Muscle of back (tissue), 11 donors: Measurements from ENCODE around the gene NTNG1. TPM values are rescaled to one million over a fixed set of nuclear protein-coding genes. Genes with fewer than 3 reads are reported as not detected.
A peak's percentile ranks its signal among the peaks of the same experiment; 100 is the strongest.

ENCODE experiments used
- DNase-seq, 3 donors: peaks; one replicate each; pipeline versions ENCODE4 v3.0.0 to v3.0.0-alpha.2; 2013
- polyA plus RNA-seq, 10 donors: library from polyadenylated mRNA; unstranded; fragments of 120-200 nt; gene quantifications; one replicate each; pipeline ENCODE4 v1.2.1, GENCODE V29; 2013; ENCODE audit not compliant: insufficient read length in 10 of 10

NTNG1 gene
- polyA plus RNA-seq, 10 donors = 6.4 to 18.1 (median 10.5) TPM

DNA sequence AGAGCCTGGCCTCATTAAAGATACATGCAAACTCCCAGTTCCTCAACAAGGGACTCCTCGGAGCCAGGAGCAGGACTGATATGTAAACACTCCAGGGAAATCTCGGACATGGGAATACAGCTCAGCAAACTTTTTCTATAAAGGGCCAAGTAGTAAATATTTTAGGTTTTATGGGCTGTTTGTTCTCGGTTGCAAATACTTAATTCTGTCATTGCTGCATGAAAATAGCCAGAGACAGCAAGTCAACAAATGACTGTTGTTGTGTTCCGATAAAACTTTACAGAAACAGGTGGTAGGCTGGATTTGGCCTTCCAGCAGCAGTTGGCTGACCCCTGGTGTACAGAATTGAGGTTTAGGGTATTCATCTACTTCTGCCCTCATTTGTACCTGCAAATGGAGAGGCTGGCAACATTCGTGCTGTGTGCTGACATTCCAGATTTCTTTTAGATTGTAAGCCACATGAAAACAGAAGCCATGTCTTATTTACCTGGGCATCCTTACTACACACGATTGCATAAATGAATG, 360.3 kb downstream of the NTNG1 start:
- DNase-seq = no peak

DNA sequence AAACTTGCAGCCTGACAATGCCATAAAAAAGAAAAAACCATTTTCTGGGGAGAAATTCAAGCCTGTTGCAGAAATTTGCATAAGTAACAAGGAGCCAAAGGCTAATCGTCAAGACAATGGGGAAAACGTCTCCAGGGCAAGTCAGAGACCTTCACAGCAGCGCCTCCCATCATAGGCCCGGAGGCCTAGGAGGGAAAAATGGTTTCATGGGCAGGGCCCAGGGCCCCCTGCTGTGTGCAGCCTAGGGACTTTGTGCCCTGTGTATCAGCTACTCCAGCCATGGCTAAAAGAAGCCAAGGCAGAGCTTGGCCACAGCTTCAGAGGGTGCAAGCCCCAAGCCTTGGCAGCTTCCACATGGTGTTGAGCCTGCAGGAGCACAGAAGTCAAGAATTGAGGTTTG, 369.5 kb downstream of the NTNG1 start:
- no peak for DNase-seq

DNA sequence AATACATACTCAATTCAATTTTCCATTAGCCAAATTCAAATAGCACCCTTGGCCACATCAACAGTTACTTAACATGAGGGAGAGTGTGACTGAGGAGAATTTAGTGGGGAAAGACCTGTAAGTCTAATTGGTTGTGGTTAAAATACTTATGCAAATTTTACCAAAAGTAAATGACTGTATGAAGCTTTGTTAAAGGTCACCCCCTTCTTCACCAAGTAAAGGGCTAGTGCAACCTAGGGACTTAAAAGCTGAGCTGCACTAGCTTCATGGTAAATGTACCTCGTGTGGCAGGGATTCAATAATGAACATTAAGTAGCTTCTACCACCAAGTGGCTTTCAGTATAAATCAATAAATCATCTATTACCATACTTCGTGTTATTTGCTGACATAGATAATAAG, 372.0 kb downstream of the NTNG1 start:
- no peak for DNase-seq

DNA sequence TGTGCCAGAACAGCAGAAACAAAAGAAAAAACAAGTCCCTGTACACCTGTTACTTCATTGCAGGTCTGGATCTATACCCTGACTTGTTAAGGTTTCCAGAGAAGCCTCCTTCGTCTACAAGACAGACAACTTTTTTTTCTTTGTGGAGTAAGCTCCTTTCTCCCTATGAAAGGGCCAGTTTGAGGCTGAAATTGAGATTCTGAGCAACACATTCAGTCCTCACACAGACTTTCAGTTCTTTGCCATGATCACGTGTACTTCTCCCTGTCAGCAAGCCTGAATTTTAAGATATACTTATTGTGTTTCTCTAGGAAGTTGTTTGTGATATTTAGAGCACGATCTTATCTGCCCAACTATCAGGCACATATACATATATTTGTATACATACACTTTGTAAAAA, 374.0 kb downstream of the NTNG1 start:
- no peak for DNase-seq

DNA sequence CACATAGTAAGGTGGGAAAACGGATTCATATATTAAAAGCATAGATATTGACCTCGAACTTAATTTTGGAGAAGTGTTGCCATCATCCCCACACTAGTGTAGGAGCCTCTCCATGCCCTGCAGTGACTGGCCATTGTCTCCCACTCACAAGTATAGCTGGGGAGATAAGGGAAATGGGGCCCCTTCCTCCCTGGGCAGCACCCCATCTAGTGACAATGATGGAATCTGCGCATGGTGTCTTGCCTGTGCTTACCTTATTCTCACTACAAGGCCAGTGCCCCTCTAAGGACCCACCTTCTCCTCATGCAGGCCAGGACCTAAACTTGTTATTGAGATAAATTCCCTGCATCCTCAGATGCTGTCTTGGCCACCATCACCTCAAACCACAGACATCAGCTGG, 374.9 kb downstream of the NTNG1 start:
- no peak for DNase-seq

DNA sequence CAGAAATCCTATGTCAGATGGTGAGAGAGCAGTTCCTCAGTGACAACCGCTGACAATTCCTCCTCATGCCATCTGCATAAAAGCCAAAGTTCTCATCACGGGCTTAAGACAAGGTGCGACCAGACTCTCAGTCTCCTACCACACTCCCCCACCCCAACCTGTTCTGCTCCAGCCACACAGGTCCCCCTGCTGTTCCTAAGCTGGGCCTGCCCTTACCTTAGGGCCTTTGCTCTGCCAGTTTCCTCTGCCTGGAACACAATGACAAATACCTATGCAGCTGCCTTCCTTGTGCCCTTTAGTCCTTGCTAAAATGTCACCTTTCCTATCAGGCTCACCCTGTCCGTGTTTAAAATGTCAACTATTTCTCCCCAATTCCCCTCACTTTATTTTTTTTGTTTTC, 382.2 kb downstream of the NTNG1 start:
- DNase-seq = no peak

DNA sequence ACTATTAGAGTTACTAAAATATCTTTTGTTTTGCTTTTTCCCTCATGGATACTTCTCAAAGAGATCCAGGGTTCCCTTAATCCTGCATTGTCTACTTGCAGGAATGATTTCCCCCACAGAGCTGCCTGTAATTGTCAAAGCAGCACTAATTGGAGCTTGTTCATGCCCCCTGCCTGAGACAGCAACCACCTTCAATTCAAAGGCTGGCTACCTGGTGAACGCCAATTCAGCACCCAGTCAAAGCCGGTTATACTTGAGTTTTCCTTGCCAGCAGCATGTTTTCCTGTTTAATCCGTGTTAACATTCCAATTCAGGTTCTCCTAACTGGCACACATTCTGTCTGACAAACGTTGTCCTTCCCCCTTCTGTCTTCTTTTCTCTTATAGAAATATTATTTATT, 382.9 kb downstream of the NTNG1 start:
- DNase-seq = no peak

DNA sequence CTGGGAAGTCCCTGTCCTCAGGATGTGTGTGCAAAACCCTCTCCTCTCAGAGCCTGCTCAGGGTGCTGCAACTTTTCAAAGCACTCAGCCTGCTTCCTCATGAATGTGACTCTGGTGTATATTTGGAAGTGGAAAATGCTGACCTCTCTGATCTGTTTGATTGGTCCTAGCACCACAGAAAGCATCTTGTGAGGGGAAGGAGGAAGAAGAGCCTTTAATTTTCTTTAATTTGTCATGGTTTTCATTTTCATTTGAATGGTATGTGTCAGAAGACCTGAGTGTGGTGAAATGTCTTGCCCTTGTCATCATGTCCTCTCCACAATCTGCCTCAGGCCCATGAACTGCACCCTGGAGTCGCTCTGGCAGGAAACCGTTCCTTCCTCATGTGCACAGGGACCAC, 383.5 kb downstream of the NTNG1 start:
- DNase-seq = no peak

DNA sequence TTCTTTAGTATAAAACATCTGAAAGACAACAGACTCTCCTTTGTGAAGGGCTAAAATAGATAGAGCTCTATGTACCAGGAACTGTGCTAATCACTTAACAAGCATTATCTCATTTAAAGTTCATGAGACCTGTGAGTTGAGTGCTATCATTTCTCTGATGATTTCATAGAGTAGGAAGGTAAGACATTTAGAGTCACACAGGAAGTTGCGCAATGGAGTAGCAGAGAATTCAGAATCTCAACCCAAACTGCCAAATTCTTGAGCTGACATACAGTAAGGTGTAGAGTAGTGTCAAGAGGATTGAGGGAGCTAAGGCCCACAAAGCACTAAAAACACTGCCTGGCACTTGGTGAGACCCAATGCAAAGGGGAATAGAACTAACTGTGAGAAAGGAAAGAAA, 384.3 kb downstream of the NTNG1 start:
- no peak for DNase-seq

DNA sequence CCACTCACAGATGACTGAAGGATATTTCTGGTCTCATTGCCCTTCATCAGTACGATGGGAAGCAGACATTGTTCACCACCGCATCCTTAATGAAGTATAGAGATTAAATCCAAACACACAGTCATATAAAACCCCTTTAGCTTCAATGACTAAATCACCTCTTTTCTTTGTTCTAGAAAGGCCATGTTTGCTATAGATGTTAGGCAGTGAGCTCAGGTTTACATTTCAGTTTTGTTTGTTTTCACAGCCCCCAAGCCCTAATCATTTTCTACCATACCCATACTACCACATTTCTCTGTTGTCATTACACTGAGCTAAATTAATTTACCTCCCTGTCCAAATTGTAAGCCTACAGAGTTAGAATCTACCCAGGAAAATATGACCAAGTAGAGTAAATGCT, 385.1 kb downstream of the NTNG1 start:
- no peak for DNase-seq

DNA sequence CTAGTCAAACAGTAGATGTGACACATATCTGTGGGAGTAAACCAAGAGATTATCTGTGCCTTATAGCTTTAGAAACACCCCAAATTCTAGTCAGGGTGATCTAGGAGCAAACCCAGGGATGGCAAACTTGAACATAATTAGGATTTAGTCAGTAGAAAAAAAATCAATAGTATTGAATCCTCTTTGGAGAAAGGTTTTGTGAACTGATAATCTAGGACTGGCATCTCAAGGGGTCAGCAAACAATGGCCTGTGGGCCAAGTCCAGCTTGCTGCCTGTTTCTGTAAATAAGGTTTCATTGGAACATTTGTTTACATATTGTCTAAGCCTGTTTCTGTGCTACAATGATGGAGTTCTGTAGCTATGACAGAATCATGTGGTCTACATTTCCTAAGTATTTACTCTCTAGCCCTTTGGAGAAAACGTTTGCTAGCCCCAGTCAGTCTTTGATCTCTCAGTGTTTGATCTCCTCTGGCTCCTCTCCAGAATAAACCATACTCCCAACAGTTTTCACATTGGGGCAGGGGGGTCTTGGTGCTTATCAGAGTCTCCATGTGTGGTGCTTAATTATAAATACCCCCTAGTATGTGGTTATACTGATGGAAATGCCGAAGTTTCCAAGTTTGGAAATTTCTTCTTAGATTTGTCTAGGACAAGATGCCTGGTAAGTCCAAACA, 385.8 kb downstream of the NTNG1 start:
- no peak for DNase-seq

DNA sequence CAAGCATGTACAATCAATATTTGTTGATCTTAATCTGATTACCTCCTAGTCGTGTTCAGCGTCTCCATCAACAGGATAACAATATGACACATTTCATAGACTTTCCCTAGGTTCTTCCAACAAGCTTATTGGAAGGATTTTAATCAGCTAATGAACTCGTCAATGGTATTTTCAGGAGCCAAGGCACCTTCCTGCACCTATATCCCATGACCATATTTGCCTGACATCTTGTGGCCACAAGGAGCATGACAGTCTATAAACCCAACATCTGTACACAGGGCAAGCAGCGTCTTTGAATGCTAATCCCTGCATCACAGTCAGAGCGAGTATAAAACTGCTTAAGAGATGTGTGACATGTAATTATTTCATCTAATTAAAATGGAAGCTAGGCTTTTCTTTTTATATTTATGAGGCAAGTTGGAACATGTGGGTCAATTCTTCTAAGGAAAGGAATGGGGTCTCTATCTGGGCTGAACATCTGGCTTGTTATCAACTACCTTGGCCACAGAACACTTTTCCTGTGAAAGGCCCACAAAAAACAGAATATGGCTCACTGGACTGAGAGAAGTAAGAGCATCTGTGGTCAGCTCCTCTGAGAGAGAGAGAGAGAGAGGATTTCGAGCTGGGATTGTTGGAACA, 388.8 kb downstream of the NTNG1 start:
- DNase-seq = peak; percentile 40 to 76 (median 58)

DNA sequence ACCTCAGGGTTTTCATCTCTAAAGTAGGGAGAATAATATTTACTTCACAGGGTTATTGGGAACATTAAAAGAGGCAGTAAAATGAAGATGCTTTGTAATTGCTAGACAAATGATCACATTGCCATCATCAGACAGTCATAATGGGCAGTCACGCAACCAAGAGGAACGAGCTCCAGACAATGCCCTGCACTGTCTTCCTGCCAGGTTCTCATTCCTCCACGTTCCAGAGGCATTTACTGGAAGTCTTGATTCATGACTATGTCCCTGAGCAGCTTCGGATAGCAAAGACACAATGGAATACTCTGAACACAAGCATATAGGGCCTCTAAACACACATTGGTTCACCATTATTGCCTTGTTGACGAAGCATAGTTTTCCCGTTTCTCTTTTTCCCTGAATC, 389.7 kb downstream of the NTNG1 start:
- no peak for DNase-seq

DNA sequence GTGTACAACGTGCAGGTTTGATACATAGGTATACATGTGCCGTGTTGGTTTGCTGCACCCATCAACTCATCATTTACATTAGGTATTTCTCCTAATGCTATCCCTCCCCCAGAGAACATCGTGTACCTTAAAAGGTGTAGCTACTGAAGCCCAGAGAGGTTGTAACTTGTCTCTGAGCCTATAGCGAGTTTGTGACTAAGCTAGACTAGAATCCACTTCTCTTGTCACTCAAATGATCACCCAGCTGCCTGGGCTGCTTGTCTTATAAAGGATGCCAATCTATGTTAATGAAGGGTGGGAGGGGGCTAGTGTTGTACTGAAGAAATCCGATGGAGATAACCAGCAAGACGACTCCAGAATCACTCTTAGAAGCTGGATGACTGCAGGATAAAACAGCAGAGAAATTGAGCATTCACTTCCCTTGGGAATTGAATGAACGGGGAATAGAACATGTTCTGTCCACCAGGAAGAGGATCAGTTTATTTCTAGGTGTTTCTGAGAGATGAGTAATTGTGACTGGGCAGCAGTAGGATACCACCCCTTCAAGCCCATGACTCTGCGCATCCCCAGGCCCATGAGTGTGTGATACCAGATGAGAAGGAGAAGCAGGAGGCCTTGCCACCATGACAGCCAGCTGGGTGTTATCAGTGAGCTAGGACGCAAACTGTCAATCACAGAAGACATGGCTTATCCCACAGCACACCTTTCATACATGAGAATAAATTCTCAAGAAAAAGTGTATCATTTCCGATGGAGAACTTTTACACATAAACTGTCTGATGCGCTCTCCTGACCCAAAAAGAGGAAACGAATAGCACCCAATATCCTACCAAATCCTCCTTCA, 390.4 kb downstream of the NTNG1 start:
- DNase-seq = no peak

DNA sequence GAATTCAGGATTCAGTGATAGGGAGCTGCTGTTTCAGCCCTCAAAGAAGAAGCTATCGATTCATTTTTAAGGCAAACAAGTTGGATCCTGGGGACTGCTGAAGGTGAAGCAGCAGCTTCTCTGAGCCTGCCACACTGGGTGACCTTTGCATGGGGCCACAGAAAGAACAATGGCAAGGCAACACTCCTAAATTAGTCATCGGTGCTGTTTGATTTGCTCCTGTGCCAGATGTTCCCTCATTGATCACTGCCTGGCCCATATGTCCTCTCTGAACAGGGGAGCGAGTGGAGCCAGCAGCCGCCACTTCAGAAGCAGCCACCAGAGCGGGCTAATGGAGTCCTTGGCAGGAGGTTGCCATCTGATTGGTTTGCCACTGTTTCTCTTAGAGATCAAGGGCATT, 391.5 kb downstream of the NTNG1 start:
- DNase-seq = no peak

Other genes with a start within 250 kb of the NTNG1 start
- 10 to 100 TPM; 15.0 to 25.9 (median 17.9) TPM for gene PRMT6, start 84.4 kb upstream of the NTNG1 start, polyA plus RNA-seq